Stimulated activated CD8-positive, alpha-beta memory T cell treated with anti-CD3 and anti-CD28 coated beads, Interleukin-7, amount 100 ng/mL, for 4 hours (primary cell): ENCODE measurements around the gene CMTM7.
A peak's percentile ranks its signal among the peaks of the same experiment; 100 is the strongest.
"Not testable (repeated sequence)": the region's sequence is repeated elsewhere in the genome, so short reads cannot be mapped to it uniquely, and the experiment has no call there.

Experiments
- DNase-seq, 2 donors: peaks; one replicate each; pipeline ENCODE4 v3.0.0-alpha.2; 2020; ENCODE audit warnings: low read depth in 2 of 2

CMTM7 gene

DNA sequence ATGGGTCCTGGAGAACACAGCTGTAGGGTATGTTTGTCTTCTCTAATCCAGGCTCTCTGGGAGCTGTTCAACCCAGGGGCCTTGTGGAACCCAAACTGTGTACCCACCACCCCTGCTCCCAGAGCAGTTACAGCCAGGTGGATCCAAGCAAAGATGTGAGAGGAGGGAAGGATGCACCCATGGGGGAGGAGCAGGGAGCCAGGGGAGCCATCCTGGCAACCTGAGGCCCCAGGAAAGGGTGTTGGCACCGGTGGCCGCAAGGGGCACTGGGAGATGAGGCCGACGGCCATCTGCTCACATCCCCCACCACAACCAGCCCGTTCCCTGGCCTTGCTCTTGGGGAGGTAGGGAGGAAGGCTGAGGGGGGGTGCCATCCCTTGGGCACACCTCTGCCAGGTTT, 67.8 kb downstream of the CMTM7 start:
- no peak for DNase-seq

- DNase-seq, result peak; percentile 38 to 50
Observed at GRCh38 chr3:32460031-32460749, 68.5 kb downstream of the CMTM7 start.

- DNase-seq, result not testable (repeated sequence)
Observed at GRCh38 chr3:32460817-32461496, 69.3 kb downstream of the CMTM7 start.

- DNase-seq, result not testable (repeated sequence)
Observed at GRCh38 chr3:32462191-32462986, 70.7 kb downstream of the CMTM7 start.

- not testable (repeated sequence) for DNase-seq
Observed at GRCh38 chr3:32463415-32463814, 71.8 kb downstream of the CMTM7 start.

- DNase-seq, result not testable (repeated sequence)
Observed at GRCh38 chr3:32464726-32465125, 73.1 kb downstream of the CMTM7 start.

DNA sequence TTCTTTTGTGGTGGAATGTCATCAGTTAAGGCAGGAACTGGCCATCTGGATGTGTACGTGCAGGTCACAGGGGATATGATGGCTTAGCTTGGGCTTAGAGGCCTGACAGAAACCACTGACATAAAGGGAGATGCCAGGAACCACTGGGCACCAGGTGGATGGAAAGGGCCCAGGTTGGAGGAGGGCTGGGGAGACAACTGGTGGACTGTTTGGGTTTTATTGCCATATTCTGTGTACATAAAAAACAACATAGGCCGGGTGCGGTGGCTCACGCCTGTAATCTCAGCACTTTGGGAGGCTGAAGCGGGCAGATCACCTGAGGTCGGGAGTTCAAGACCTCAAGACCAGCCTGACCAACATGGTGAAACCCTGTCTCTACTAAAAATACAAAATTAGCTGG, 75.2 kb downstream of the CMTM7 start:
- DNase-seq, result not testable (repeated sequence)

DNA sequence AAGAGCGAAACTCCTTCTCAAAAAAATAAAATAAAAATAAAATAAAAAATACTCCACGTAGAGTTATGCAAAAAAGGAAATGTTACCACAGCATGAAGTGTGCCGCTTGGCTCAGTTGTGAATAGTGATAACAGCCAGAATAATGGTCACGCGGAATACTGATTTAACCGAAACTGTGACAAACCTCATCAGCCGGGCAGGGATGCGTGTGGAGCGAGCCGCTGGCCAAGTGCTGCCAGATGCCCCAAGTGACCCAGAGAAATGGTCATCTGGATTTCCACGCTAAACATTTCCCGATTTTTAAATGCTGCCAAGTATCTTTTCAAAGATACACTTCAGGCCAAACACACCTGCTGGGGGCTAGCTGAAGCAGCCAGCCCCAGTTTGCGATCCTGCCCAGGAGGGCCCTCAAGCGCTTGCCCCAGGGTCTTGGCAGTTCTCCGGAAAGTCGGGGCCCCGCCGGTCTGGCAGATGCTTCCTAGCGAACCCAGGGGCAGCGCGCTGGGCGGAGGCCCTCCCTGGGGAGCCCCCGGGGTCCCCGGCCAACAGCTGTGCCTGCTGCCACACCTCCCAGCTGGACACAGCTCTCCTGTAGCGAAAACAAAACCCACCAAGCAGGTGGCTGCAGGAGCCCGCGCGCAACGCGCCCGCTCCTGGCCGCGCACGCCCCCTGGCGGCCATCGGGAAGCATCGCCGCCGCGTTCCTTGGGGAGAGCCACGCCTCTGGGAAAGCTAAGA, 75.8 kb downstream of the CMTM7 start:
- DNase-seq, result peak in 1 of 2 donors; percentile 55

GRCh38 chr3:32469151-32469874, 77.7 kb downstream of the CMTM7 start:
- DNase-seq, result no peak

- DNase-seq, result no peak
Observed at GRCh38 chr3:32470362-32470761, 78.7 kb downstream of the CMTM7 start.

DNA sequence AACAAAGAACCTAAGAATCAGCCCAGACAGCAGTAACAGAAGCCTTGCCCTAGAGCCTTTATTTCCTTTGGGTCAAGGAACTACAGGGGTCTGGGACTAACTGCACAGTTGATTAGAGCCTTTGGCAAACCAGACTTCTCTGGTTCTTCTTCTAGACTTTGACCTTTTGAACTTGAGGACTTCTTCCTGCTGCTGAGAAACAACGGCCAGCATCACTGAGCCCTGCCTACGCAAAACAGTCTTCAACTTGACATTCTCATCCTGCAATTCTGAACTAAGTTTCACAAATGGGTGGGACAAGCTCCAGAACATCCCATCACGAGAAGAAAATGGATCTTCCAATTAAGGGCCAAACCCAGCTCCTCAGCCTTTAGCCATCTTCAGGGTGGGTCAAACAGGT, 79.6 kb downstream of the CMTM7 start:
- no peak for DNase-seq

GRCh38 chr3:32472151-32472550, 80.5 kb downstream of the CMTM7 start:
- not testable (repeated sequence) for DNase-seq

DNA sequence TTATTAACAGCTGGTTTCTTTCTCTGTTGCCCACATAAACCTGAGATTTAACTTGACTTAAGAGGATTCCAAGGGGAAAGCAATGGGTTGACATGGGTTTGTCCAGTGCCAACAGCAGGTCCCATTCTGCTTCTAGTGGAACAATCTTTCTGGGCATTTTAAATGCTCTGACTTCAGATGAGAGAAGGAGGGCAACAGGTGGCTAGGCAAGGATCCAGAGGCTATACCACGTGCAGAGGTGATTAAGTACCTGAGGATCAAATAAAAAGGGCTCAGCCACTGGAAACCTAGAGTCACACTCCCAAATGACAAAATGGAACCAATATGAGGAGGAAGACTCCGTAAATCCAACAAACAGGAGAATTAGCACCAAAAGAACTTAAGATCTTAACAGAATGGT, 82.5 kb downstream of the CMTM7 start:
- no peak for DNase-seq

DNA sequence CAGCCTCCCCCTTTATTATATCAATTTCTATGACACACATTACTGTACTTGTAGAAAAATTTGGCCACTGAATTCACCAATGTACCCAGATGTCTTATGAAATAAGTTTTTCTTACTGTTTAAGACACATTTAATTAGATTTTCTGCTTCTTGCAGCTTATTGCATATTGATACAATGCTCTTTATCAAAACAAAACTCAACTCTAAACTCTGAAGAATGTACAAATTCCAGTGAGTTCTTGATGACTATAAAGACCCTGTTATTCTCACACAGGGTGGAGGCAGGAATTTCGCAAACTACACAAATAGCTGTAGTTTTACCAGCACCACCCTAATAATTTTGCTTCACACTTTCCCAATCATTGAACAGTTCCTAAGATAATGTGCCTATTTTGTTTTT, 89.0 kb downstream of the CMTM7 start:
- DNase-seq, result no peak

GRCh38 chr3:32481791-32482631, 90.4 kb downstream of the CMTM7 start:
- no peak for DNase-seq

DNA sequence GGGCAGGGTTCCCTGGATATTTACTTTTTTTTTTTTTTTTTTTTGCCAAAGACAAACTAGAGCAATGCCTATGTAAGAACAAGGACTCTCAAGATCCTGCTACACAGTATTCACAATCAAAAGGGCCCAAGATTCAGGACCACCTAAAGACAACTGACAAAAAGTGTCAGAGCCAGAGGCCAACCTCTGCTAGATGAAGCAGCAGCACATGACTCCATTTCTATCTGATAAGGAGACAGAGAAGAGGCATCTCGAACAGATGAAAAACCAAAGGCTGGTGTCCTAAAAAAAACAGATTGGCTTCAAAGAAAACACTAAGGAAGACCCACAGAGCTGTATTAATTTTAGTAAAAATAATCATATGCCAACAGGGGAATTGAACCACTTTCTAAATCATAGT, 91.0 kb downstream of the CMTM7 start:
- no peak for DNase-seq

DNA sequence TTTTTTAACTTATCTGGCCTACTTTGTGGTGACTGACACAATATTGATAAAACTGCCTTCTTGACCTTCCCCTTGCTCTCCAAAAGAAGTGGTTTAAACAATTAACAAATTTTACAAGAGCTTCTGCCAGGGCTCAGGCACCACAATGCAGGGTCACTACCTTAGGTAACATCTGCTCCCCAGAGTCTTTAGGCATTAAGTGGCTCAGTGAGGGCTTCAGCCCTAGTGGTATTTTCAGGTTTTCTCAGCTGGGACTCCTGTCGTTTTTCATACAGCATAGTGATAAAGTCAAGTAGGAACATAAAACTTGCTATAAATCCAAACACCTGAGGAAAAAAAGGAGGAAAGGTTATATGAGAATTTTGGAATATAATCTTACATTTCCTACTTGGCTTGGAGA, 92.1 kb downstream of the CMTM7 start:
- DNase-seq, result no peak

- no peak for DNase-seq
Observed at GRCh38 chr3:32484436-32484835, 92.8 kb downstream of the CMTM7 start.

- DNase-seq, result no peak
Observed at GRCh38 chr3:32487781-32488473, 96.3 kb downstream of the CMTM7 start.
